H1 (cell line): Measurements from ENCODE around the gene CFAP141. TPM values are rescaled to one million over a fixed set of nuclear protein-coding genes. Genes with fewer than 3 reads are reported as not detected.

Experiments
- CHD7 ChIP-seq: fragments of 300-600 bp; sonication (generic); IDR thresholded peaks from 2 replicates; pipeline ENCODE4 v1.7.1; 2012; ENCODE audit warnings: low read length, moderate library complexity, mild to moderate bottlenecking, inconsistent platforms; ENCODE audit not compliant: insufficient replicate concordance
- CTCF ChIP-seq, 3 experiments: IDR thresholded peaks; 1 replicate in 2 of 3; 2 replicates in 1 of 3; pipeline versions ENCODE4 v1.5.1 to v1.6.1; 2011; ENCODE audit warnings: low read length in 3 of 3, mild to moderate bottlenecking in 3 of 3, inconsistent platforms in 2 of 3, low read depth in 1 of 3, moderate library complexity in 1 of 3; ENCODE audit not compliant: insufficient read depth in 1 of 3; ENCODE audit errors: control extremely low read depth in 1 of 3
- polyA plus RNA-seq, 7 experiments: library from polyadenylated mRNA; depleted of rRNA in 3 of 7; stranded (reverse) in 5 of 7; unstranded in 2 of 7; fragments of >200 nt in 5 of 7; fragments of 200-250 nt in 2 of 7; gene quantifications; 1 replicate in 5 of 7; 2 replicates in 1 of 7; 4 replicates in 1 of 7; pipeline versions ENCODE4 v1.2.1 to v1.2.3, GENCODE V29; 2011 to 2013; ENCODE audit warnings: missing spikeins in 2 of 7, mixed read lengths in 2 of 7
- total RNA-seq: library from RNA; stranded (reverse); fragmentation: NEBNext Ultra II Directional; extraction: Animal tissue kit (Norgen Biotek cat#: 25700); gene quantifications from 2 replicates; pipeline ENCODE4 v1.2.1, GENCODE V29; 2021

CFAP141 gene
- total and polyA plus RNA-seq, 2 of the 8 experiments (the other 6 are each of a cell fraction or from before 2014, with no cell fraction given), result not detected

DNA sequence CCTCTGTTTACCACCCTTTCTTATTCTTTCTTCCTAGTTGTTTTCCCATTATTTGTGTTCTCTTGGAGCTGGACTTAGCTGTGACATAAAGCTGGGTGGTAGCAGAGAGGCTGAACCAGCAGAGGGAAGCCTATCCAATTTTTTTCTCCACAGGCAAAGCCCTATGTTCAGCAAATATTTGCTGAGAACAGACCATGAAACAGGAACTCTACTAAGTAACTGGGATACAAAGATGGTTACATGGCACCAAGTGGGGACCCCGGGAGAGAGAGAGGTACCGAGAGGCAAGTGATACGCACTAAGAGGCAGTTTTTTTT lies 6.6 kb downstream of the CFAP141 start (continued):
- TF ChIP-seq CHD7, result no peak
- peak in 1 of 3 experiments; percentile 1; a peak in 1 of 4 replicates for TF ChIP-seq CTCF (IDR thresholded peaks at IDR 0.05; ENCODE audit: control extremely low read depth in 1 of 3, insufficient read depth in 1 of 3, low read depth in 1 of 3, low read length in 3 of 3)
